ENCODE data around the gene USP24. TPM values are rescaled to one million over a fixed set of nuclear protein-coding genes. Genes with fewer than 3 reads are reported as not detected.

The USP24 gene
- total and polyA plus RNA-seq, 10 of the 15 experiments (the other 5 are each of a cell fraction or from before 2014, with no cell fraction given) = 4.6 to 36.5 (median 25.3) TPM

- Histone ChIP-seq H3K79me2 (ENCODE audit: control insufficient read depth, insufficient read depth, low read length) (no peaks in the 10 kb centered on the region), H3K36me3 (ENCODE audit: control insufficient read depth in 2 of 2, insufficient read depth in 2 of 2, low read length in 1 of 2) (no peaks in the 10 kb centered on the region), H3K4me2 (ENCODE audit: control insufficient read depth, insufficient read depth) (no peak overlapping the region), H3K9ac (ENCODE audit: control insufficient read depth, insufficient read depth, low read length) (no peak overlapping the region), H4K20me1 (ENCODE audit: control insufficient read depth, insufficient read depth) (no peaks in the 10 kb centered on the region; the same call in 1 of the 2 replicates), H3K4me3 (no peak overlapping the region), H3K9me3 (replicated peaks; ENCODE audit: control insufficient read depth, insufficient read depth, low read length) (no peaks in the 10 kb centered on the region), H2AFZ (ENCODE audit: control insufficient read depth, low read depth, low read length) (no peak overlapping the region), H3K27me3 (replicated peaks in 1 of 2; ENCODE audit: control insufficient read depth in 2 of 2, insufficient read depth in 2 of 2, low read length in 1 of 2) (peaks cover 5 to 13% of the 10 kb centered on the region in 2 experiments), H3K4me1 (ENCODE audit: control insufficient read depth, insufficient read depth, low read length) (no peaks in the 10 kb centered on the region), H3K27ac (ENCODE audit: control insufficient read depth, insufficient read depth) (no peak overlapping the region)
- WGBS (ENCODE audit: insufficient coverage, insufficient replicate concordance, low lambda C conversion rate, missing lambda C conversion rate) = 56% methylated on average over 6 of the region's 6 CpGs
- ChIA-PET CTCF (interaction anchor here (1.4 kb wide), 1 partner anchor 12 kb away, joined by 7 read pairs; no protein-coding TSS in a partner anchor), POLR2A (no interaction called here), RAD21 (ENCODE audit: unreplicated experiment) (interaction anchor here (0.6 kb wide), 1 partner anchor 87 kb away, joined by 3 read pairs; no protein-coding TSS in a partner anchor), SMC1A (ENCODE audit: uncharacterized antibody, unreplicated experiment) (no interaction called here)
- intact Hi-C loops (cut with micrococcal nuclease; ENCODE audit: unreplicated experiment) (no loop called here), in situ Hi-C loops (cut with MboI) (loop anchor here (5.0 kb wide), 1 partner anchor 52 kb away; the partner anchor contains the start of gene TMEM61)
- FAIRE-seq (no peak), ATAC-seq (no peak), DNase-seq (ENCODE audit: low read depth, low spot score) (no peak)
- no TSS peak for BruUV-seq (replicated peaks)
- no peak for TF ChIP-seq ZBTB4 (CRISPR knock-in tag; IDR thresholded peaks at IDR 0.05)
- no peak for TF ChIP-seq GABPA (IDR thresholded peaks at IDR 0.05; ENCODE audit: low read depth)
- TF ChIP-seq FOXM1 (IDR thresholded peaks at IDR 0.05; ENCODE audit: low read depth, low read length) = no peak
- TF ChIP-seq ATF2 (IDR thresholded peaks at IDR 0.05; ENCODE audit: low read length) = no peak
- no peak for TF ChIP-seq SREBF1 (IDR thresholded peaks at IDR 0.05; ENCODE audit: low read length)
- no peak for TF ChIP-seq TAF1 (IDR thresholded peaks at IDR 0.05; ENCODE audit: borderline replicate concordance, low read depth, low read length)
- TF ChIP-seq ZNF687 (IDR thresholded peaks at IDR 0.05) = no peak
- no peak for TF ChIP-seq MXI1 (IDR thresholded peaks at IDR 0.05; ENCODE audit: low read depth, low read length)
- no peak for TF ChIP-seq NFXL1 (IDR thresholded peaks at IDR 0.05; ENCODE audit: borderline replicate concordance)
- TF ChIP-seq ZNF207 (IDR thresholded peaks at IDR 0.05; ENCODE audit: borderline replicate concordance) = no peak
- TF ChIP-seq HDAC6 (IDR thresholded peaks at IDR 0.05; ENCODE audit: unreplicated experiment) = no peak
- no peak for TF ChIP-seq CBFB (IDR thresholded peaks at IDR 0.05; ENCODE audit: low read depth)
- no peak for TF ChIP-seq WRNIP1 (IDR thresholded peaks at IDR 0.05; ENCODE audit: borderline replicate concordance, low read depth, low read length)
- TF ChIP-seq EED (IDR thresholded peaks at IDR 0.05; ENCODE audit: low read depth) = no peak
- TF ChIP-seq PAX8 (IDR thresholded peaks at IDR 0.05) = no peak
- no peak for TF ChIP-seq SUZ12 (IDR thresholded peaks at IDR 0.05; ENCODE audit: unreplicated experiment)
- TF ChIP-seq STAT1 (conservative IDR thresholded peaks at IDR 0.05) = no peak
Measured at GRCh38 chr1:55034476-55035133, 180.6 kb downstream of the USP24 start.

Data from GM12878 (cell line).